ENCODE data around the gene SURF1. TPM values are rescaled to one million over a fixed set of nuclear protein-coding genes. Genes with fewer than 3 reads are reported as not detected.
A peak's percentile ranks its signal among the peaks of the same experiment; 100 is the strongest.

SURF1 gene
- polyA plus RNA-seq, 2 donors: 34.2 to 41.2 TPM

- Histone ChIP-seq H3K4me1 (ENCODE audit: control insufficient read depth in 2 of 2, insufficient read depth in 2 of 2, low read length in 1 of 2) (peaks cover 4 to 26% of the 10 kb centered on the region in 2 donors), H3K36me3 (ENCODE audit: control insufficient read depth in 2 of 2, insufficient read depth in 2 of 2, low read length in 1 of 2) (peaks cover 4 to 45% of the 10 kb centered on the region in 2 donors), H3K27me3 (ENCODE audit: control insufficient read depth in 1 of 2, insufficient read depth in 2 of 2, low read length in 2 of 2) (no peaks in the 10 kb centered on the region), H3K4me3 (ENCODE audit: low read depth in 1 of 2, low read length in 2 of 2) (peak overlapping the region; percentile 68 to 86), H3K9me3 (ENCODE audit: control insufficient read depth in 2 of 2, insufficient read depth in 1 of 2, low read depth in 1 of 2, low read length in 1 of 2) (no peaks in the 10 kb centered on the region), H3K27ac (ENCODE audit: low read depth in 2 of 2, low read length in 1 of 2) (peak overlapping the region; percentile 77 to 80)
- WGBS, 2 donors: 0 to 1% methylated on average over 23 to 31 of the region's 31 CpGs
Measured at GRCh38 chr9:133355881-133356357, 368 bp downstream of the SURF1 start.

GRCh38 chr9:133354766-133355165, 1.5 kb downstream of the SURF1 start:
- Histone ChIP-seq H3K36me3 (ENCODE audit: control insufficient read depth in 2 of 2, insufficient read depth in 2 of 2, low read length in 1 of 2) (peaks cover 7 to 44% of the 10 kb centered on the region in 2 donors), H3K9me3 (ENCODE audit: control insufficient read depth in 2 of 2, insufficient read depth in 1 of 2, low read depth in 1 of 2, low read length in 1 of 2) (no peaks in the 10 kb centered on the region), H3K27me3 (ENCODE audit: control insufficient read depth in 1 of 2, insufficient read depth in 2 of 2, low read length in 2 of 2) (no peaks in the 10 kb centered on the region), H3K27ac (ENCODE audit: low read depth in 2 of 2, low read length in 1 of 2) (peak overlapping the region in 1 of 2 donors; percentile 14), H3K4me1 (ENCODE audit: control insufficient read depth in 2 of 2, insufficient read depth in 2 of 2, low read length in 1 of 2) (peaks cover 4 to 22% of the 10 kb centered on the region in 2 donors), H3K4me3 (ENCODE audit: low read depth in 1 of 2, low read length in 2 of 2) (no peak overlapping the region)
- WGBS, 2 donors: 76 to 77% methylated on average over 7 of the region's 7 CpGs

- Histone ChIP-seq H3K36me3 (ENCODE audit: control insufficient read depth in 2 of 2, insufficient read depth in 2 of 2, low read length in 1 of 2) (peaks cover 7 to 38% of the 10 kb centered on the region in 2 donors), H3K9me3 (ENCODE audit: control insufficient read depth in 2 of 2, insufficient read depth in 1 of 2, low read depth in 1 of 2, low read length in 1 of 2) (no peaks in the 10 kb centered on the region), H3K4me1 (ENCODE audit: control insufficient read depth in 2 of 2, insufficient read depth in 2 of 2, low read length in 1 of 2) (peaks cover 4 to 18% of the 10 kb centered on the region in 2 donors), H3K27me3 (ENCODE audit: control insufficient read depth in 1 of 2, insufficient read depth in 2 of 2, low read length in 2 of 2) (no peaks in the 10 kb centered on the region), H3K27ac (ENCODE audit: low read depth in 2 of 2, low read length in 1 of 2) (no peak overlapping the region), H3K4me3 (ENCODE audit: low read depth in 1 of 2, low read length in 2 of 2) (no peak overlapping the region)
- WGBS, 2 donors: 77 to 88% methylated on average over 5 of the region's 5 CpGs
Measured at GRCh38 chr9:133353548-133353947, 2.7 kb downstream of the SURF1 start.

- peaks cover 7 to 36% of the 10 kb centered on the region in 2 donors for H3K36me3 ChIP-seq (ENCODE audit: control insufficient read depth in 2 of 2, insufficient read depth in 2 of 2, low read length in 1 of 2)
- WGBS, 2 donors: 64 to 68% methylated on average over 8 of the region's 8 CpGs
- no peak overlapping the region for H3K27ac ChIP-seq (ENCODE audit: low read depth in 2 of 2, low read length in 1 of 2)
- no peak overlapping the region for H3K4me3 ChIP-seq (ENCODE audit: low read depth in 1 of 2, low read length in 2 of 2)
- H3K4me1 ChIP-seq (ENCODE audit: control insufficient read depth in 2 of 2, insufficient read depth in 2 of 2, low read length in 1 of 2): peaks cover 2 to 15% of the 10 kb centered on the region in 2 donors
- no peaks in the 10 kb centered on the region for H3K9me3 ChIP-seq (ENCODE audit: control insufficient read depth in 2 of 2, insufficient read depth in 1 of 2, low read depth in 1 of 2, low read length in 1 of 2)
- H3K27me3 ChIP-seq (ENCODE audit: control insufficient read depth in 1 of 2, insufficient read depth in 2 of 2, low read length in 2 of 2): no peaks in the 10 kb centered on the region
Measured at GRCh38 chr9:133352635-133353340, 3.5 kb downstream of the SURF1 start.

- Histone ChIP-seq H3K9me3 (ENCODE audit: control insufficient read depth in 2 of 2, insufficient read depth in 1 of 2, low read depth in 1 of 2, low read length in 1 of 2) (no peaks in the 10 kb centered on the region), H3K27ac (ENCODE audit: low read depth in 2 of 2, low read length in 1 of 2) (no peak overlapping the region), H3K36me3 (ENCODE audit: control insufficient read depth in 2 of 2, insufficient read depth in 2 of 2, low read length in 1 of 2) (peaks cover 7 to 36% of the 10 kb centered on the region in 2 donors), H3K4me1 (ENCODE audit: control insufficient read depth in 2 of 2, insufficient read depth in 2 of 2, low read length in 1 of 2) (peaks cover 0 to 8% of the 10 kb centered on the region in 2 donors), H3K4me3 (ENCODE audit: low read depth in 1 of 2, low read length in 2 of 2) (no peak overlapping the region), H3K27me3 (ENCODE audit: control insufficient read depth in 1 of 2, insufficient read depth in 2 of 2, low read length in 2 of 2) (no peaks in the 10 kb centered on the region)
- 68 to 75% methylated on average over 14 of the region's 14 CpGs for WGBS, 2 donors
Measured at GRCh38 chr9:133351908-133352634, 4.2 kb downstream of the SURF1 start.

- Histone ChIP-seq H3K36me3 (ENCODE audit: control insufficient read depth in 2 of 2, insufficient read depth in 2 of 2, low read length in 1 of 2) (peaks cover 7 to 36% of the 10 kb centered on the region in 2 donors), H3K27me3 (ENCODE audit: control insufficient read depth in 1 of 2, insufficient read depth in 2 of 2, low read length in 2 of 2) (no peaks in the 10 kb centered on the region), H3K4me3 (ENCODE audit: low read depth in 1 of 2, low read length in 2 of 2) (no peak overlapping the region), H3K9me3 (ENCODE audit: control insufficient read depth in 2 of 2, insufficient read depth in 1 of 2, low read depth in 1 of 2, low read length in 1 of 2) (no peaks in the 10 kb centered on the region), H3K4me1 (ENCODE audit: control insufficient read depth in 2 of 2, insufficient read depth in 2 of 2, low read length in 1 of 2) (peaks cover 0 to 10% of the 10 kb centered on the region in 2 donors), H3K27ac (ENCODE audit: low read depth in 2 of 2, low read length in 1 of 2) (no peak overlapping the region)
- WGBS, 2 donors: 84 to 90% methylated on average over 3 of the region's 3 CpGs
Measured at GRCh38 chr9:133351526-133351907, 4.8 kb downstream of the SURF1 start.

- no peak overlapping the region for H3K27ac ChIP-seq (ENCODE audit: low read depth in 2 of 2, low read length in 1 of 2)
- no peaks in the 10 kb centered on the region for H3K9me3 ChIP-seq (ENCODE audit: control insufficient read depth in 2 of 2, insufficient read depth in 1 of 2, low read depth in 1 of 2, low read length in 1 of 2)
- H3K36me3 ChIP-seq (ENCODE audit: control insufficient read depth in 2 of 2, insufficient read depth in 2 of 2, low read length in 1 of 2): peaks cover 7 to 46% of the 10 kb centered on the region in 2 donors
- H3K4me1 ChIP-seq (ENCODE audit: control insufficient read depth in 2 of 2, insufficient read depth in 2 of 2, low read length in 1 of 2): peaks cover 0 to 17% of the 10 kb centered on the region in 2 donors
- H3K4me3 ChIP-seq (ENCODE audit: low read depth in 1 of 2, low read length in 2 of 2): peak overlapping the region in 1 of 2 donors; percentile 6
- no peaks in the 10 kb centered on the region for H3K27me3 ChIP-seq (ENCODE audit: control insufficient read depth in 1 of 2, insufficient read depth in 2 of 2, low read length in 2 of 2)
- WGBS, 2 donors: 68 to 73% methylated on average over 15 of the region's 15 CpGs
Measured at GRCh38 chr9:133349965-133350616, 6.2 kb downstream of the SURF1 start.

GRCh38 chr9:133348718-133349573, 7.3 kb downstream of the SURF1 start:
- Histone ChIP-seq H3K27me3 (ENCODE audit: control insufficient read depth in 1 of 2, insufficient read depth in 2 of 2, low read length in 2 of 2) (no peaks in the 10 kb centered on the region), H3K36me3 (ENCODE audit: control insufficient read depth in 2 of 2, insufficient read depth in 2 of 2, low read length in 1 of 2) (peaks cover 13 to 54% of the 10 kb centered on the region in 2 donors), H3K4me1 (ENCODE audit: control insufficient read depth in 2 of 2, insufficient read depth in 2 of 2, low read length in 1 of 2) (peaks cover 0 to 15% of the 10 kb centered on the region in 2 donors), H3K27ac (ENCODE audit: low read depth in 2 of 2, low read length in 1 of 2) (peak overlapping the region; percentile 91 to 95), H3K4me3 (ENCODE audit: low read depth in 1 of 2, low read length in 2 of 2) (peak overlapping the region; percentile 83 to 100), H3K9me3 (ENCODE audit: control insufficient read depth in 2 of 2, insufficient read depth in 1 of 2, low read depth in 1 of 2, low read length in 1 of 2) (no peaks in the 10 kb centered on the region)
- WGBS, 2 donors: 11 to 13% methylated on average over 25 of the region's 25 CpGs
